ENCODE data around the gene ATOH8.

Gene ATOH8

DNA sequence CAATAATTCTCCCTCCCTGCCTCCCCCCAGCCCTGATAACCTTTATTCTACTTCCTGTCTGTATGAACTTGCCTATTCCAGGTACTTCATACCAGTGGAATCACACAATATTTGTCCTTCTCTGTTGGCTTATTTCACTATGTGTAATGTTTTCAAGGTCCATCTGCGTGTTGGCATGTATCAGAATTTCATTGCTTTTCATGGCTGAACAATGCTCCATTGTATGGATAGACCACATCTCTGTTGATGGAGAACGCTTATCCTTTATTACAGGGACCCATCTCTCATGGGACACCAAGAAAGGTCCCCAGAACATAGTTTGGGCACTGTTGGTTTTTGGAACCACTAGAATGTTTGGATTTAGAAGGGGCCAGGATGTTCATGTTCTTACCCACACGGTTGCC lies 40.2 kb downstream of the ATOH8 start:
- TF ChIP-seq CTCF (IDR thresholded peaks at IDR 0.05; ENCODE audit: low read depth, low read length): no peak

DNA sequence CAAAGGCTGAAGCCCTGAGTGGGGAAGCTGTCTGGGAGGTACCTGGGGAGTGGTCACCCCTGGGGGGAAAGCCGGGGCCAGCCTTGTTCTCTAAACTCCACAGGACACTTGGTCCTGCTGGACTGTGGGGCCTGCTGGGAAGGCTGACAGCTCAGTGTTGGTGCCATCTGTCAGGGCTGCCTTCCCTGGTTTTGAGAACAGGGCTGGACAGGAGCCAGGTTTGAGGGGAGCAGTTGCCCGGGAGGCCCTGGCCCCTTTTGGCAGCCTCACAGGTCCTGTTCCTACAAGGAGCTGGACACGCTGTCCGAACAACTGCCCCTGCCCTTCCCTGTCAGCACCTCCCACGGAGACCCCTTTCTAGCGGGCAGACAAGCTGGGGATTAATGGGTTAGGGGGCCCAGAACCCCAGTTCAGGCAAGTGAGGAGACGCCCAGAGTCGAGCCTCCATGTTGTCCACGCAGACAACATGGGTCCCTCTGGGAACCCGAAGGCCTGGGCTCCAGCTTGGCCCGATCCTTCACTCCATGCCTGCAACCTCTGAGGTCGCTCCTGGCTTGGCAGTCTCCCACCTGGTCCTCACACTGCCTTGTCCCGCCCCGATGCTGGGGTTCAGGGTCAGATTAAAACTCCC lies 40.8 kb downstream of the ATOH8 start:
- TF ChIP-seq CTCF (IDR thresholded peaks at IDR 0.05; ENCODE audit: low read depth, low read length): no peak

More for the DNA sequence above, 40.2 kb downstream of the ATOH8 start:
- no peak overlapping the region for H3K4me3 ChIP-seq (ENCODE audit: low read depth, low read length)

GRCh38 chr2:85795331-85796045 lies 41.7 kb downstream of the ATOH8 start:
- H3K4me3 ChIP-seq (ENCODE audit: low read depth, low read length): no peak overlapping the region
- TF ChIP-seq CTCF (IDR thresholded peaks at IDR 0.05; ENCODE audit: low read depth, low read length): no peak

More for the DNA sequence above, 40.8 kb downstream of the ATOH8 start:
- H3K4me3 ChIP-seq (ENCODE audit: low read depth, low read length): no peak overlapping the region

DNA sequence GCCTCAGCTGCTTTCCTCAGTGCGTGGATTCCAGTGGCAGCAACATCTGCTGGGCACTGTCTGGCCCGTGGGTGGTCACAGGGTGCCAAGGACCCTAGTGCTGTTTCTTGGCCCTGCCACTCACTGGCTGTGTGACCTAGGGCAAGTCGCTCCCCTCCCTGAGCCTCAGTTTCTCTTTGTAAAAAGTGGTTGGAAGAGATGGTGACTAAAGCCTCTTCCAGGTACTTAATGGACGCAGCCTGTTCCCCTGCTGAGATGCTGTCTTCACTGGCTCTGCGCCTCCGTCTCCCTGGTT lies 42.2 kb downstream of the ATOH8 start:
- no peak overlapping the region for H3K4me3 ChIP-seq (ENCODE audit: low read depth, low read length)
- TF ChIP-seq CTCF (IDR thresholded peaks at IDR 0.05; ENCODE audit: low read depth, low read length): no peak

- H3K4me3 ChIP-seq (ENCODE audit: low read depth, low read length): no peak overlapping the region
- TF ChIP-seq CTCF (IDR thresholded peaks at IDR 0.05; ENCODE audit: low read depth, low read length): no peak
Measured at GRCh38 chr2:85796341-85797262, 42.8 kb downstream of the ATOH8 start.

GRCh38 chr2:85797263-85797660 lies 43.5 kb downstream of the ATOH8 start:
- H3K4me3 ChIP-seq (ENCODE audit: low read depth, low read length): no peak overlapping the region
- TF ChIP-seq CTCF (IDR thresholded peaks at IDR 0.05; ENCODE audit: low read depth, low read length): no peak

DNA sequence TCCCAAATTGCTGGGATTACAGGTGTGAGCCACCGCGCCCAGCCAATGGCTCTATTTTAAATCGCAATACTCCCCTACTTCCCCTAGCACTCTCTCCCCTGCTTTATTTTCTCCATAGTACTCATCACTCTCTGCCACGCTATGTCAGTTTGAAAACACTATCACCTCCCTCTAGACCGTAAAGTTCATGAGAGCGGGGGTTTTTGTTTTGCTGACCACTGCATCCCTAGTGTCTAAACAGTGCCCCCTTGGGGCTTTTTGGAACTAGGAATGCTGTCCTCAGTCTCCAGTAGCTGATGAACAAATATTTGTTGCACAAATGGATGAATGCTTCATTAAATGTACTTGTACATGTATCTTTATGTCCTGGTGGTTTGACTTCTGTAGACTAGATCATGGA lies 44.1 kb downstream of the ATOH8 start:
- no peak overlapping the region for H3K4me3 ChIP-seq (ENCODE audit: low read depth, low read length)
- peak; percentile 36 for TF ChIP-seq CTCF (IDR thresholded peaks at IDR 0.05; ENCODE audit: low read depth, low read length)

All from WI38 (cell line).